H1 (cell line): Measurements from ENCODE around the gene PSMD13. TPM values are rescaled to one million over a fixed set of nuclear protein-coding genes. Genes with fewer than 3 reads are reported as not detected.

Experiments
- CREB1 ChIP-seq: IDR thresholded peaks from 2 replicates; pipeline ENCODE4 v1.6.1; 2012; ENCODE audit warnings: inconsistent platforms
- EGR1 ChIP-seq: IDR thresholded peaks from 2 replicates; pipeline ENCODE4 v1.6.1; 2011; ENCODE audit warnings: low read depth, low read length, borderline replicate concordance
- GABPA ChIP-seq: IDR thresholded peaks from 2 replicates; pipeline ENCODE4 v1.6.1; 2011; ENCODE audit warnings: mild to moderate bottlenecking, low read length, moderate library complexity, borderline replicate concordance; ENCODE audit not compliant: insufficient read depth
- HDAC2 ChIP-seq, 2 experiments: fragments of 300-600 bp in 1 of 2; sonication (generic) in 1 of 2; IDR thresholded peaks; 2 replicates each; pipeline ENCODE4 v1.6.1; 2011 to 2012; ENCODE audit warnings: low read depth in 2 of 2, low read length in 2 of 2, mild to moderate bottlenecking in 2 of 2, moderate library complexity in 2 of 2, borderline replicate concordance in 1 of 2, inconsistent platforms in 1 of 2
- KDM4A ChIP-seq: IDR thresholded peaks from one replicate; pipeline ENCODE4 v1.7.1; 2012; ENCODE audit warnings: low read depth, mild to moderate bottlenecking, moderate library complexity, low read length, inconsistent platforms; ENCODE audit not compliant: severe bottlenecking
- MAFK ChIP-seq: IDR thresholded peaks from 2 replicates; pipeline ENCODE4 v1.6.1; 2012; ENCODE audit warnings: low read depth, mild to moderate bottlenecking, improper control_type of control experiment, low read length
- MAX ChIP-seq: IDR thresholded peaks from 2 replicates; pipeline ENCODE4 v1.6.1; 2012; ENCODE audit warnings: inconsistent platforms
- NANOG ChIP-seq: IDR thresholded peaks from 2 replicates; pipeline ENCODE4 v1.6.1; 2011; ENCODE audit warnings: low read length, low read depth, mild to moderate bottlenecking, inconsistent platforms; ENCODE audit not compliant: insufficient read depth, poor library complexity, severe bottlenecking
- RBBP5 ChIP-seq: IDR thresholded peaks from 2 replicates; pipeline ENCODE4 v1.7.1; 2012; ENCODE audit warnings: low read depth, mild to moderate bottlenecking, inconsistent platforms, low read length, moderate library complexity, borderline replicate concordance
- RFX5 ChIP-seq: IDR thresholded peaks from 2 replicates; pipeline ENCODE4 v1.6.1; 2011; ENCODE audit warnings: low read depth, low read length, improper control_type of control experiment, borderline replicate concordance
- SIN3A ChIP-seq, 2 experiments: IDR thresholded peaks in 1 of 2; conservative IDR thresholded peaks in 1 of 2; 2 replicates each; pipeline ENCODE4 v1.6.1; 2011 to 2012; ENCODE audit warnings: low read length in 2 of 2, improper control_type of control experiment in 1 of 2, low read depth in 1 of 2, mild to moderate bottlenecking in 1 of 2
- SP4 ChIP-seq: IDR thresholded peaks from 2 replicates; pipeline ENCODE4 v1.6.1; 2012; ENCODE audit warnings: low read length, inconsistent platforms
- TAF1 ChIP-seq: IDR thresholded peaks from 2 replicates; pipeline ENCODE4 v1.6.1; 2011; ENCODE audit warnings: mild to moderate bottlenecking, low read depth, low read length
- TBP ChIP-seq: IDR thresholded peaks from 2 replicates; pipeline ENCODE4 v1.6.1; 2011; ENCODE audit warnings: low read depth, low read length, improper control_type of control experiment
- polyA plus RNA-seq, 7 experiments: library from polyadenylated mRNA; depleted of rRNA in 3 of 7; stranded (reverse) in 5 of 7; unstranded in 2 of 7; fragments of >200 nt in 5 of 7; fragments of 200-250 nt in 2 of 7; gene quantifications; 1 replicate in 5 of 7; 2 replicates in 1 of 7; 4 replicates in 1 of 7; pipeline versions ENCODE4 v1.2.1 to v1.2.3, GENCODE V29; 2011 to 2013; ENCODE audit warnings: missing spikeins in 2 of 7, mixed read lengths in 2 of 7
- total RNA-seq: library from RNA; stranded (reverse); fragmentation: NEBNext Ultra II Directional; extraction: Animal tissue kit (Norgen Biotek cat#: 25700); gene quantifications from 2 replicates; pipeline ENCODE4 v1.2.1, GENCODE V29; 2021

The PSMD13 gene
- total and polyA plus RNA-seq, 2 of the 8 experiments (the other 6 are each of a cell fraction or from before 2014, with no cell fraction given), result 121 to 141 TPM

DNA sequence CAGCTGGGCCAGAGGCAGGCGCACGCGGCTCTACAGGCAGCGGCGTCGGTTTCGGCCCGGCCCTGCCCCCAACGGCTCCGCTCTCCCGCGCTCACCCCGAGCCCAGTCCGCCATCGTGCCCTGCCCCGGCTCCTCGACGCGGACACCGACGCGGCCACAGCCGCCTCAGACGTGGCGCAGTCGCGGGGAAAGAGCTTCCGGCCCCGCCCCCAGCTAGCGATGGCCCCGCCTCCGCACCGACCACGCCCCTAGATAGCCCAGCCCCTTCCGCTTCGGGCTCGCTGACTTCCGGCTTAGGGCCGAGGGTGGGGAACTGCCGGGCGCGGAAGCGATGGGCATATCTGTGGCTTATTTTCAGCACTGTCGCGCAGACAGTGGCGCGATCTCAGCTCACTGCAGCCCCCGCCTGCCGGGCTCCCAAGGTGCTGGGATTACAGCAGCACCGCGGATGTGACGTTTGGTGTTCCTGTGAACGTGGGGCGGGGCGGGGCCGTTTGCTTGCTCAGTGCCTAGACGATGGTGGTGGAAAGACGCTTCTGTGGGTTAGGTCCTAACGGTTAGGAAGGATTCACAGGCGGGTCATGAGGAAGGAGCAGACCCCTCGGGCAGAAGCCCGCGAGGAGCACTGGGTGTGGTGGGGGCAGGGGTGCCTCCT, 29.4 kb upstream of the PSMD13 start, which contains the start of the genes BET1L and RIC8A (continued):
- TF ChIP-seq SIN3A (conservative IDR thresholded peaks at IDR 0.05 in 1 of 2, IDR thresholded peaks at IDR 0.05 in 1 of 2; ENCODE audit: low read depth in 1 of 2, low read length in 2 of 2) (0 out of 4 replicates have a peak, but pooled peaks have one; percentile 45 to 68), NANOG (peak; percentile 1), RBBP5 (0 out of 2 replicates have a peak, but pooled peaks have one; percentile 42), MAFK (no peak), TAF1 (peak; percentile 68), GABPA (peak; percentile 79; the same call in 1 of the 2 replicates), CREB1 (peak; percentile 67; the same call in 1 of the 2 replicates), HDAC2 (IDR thresholded peaks at IDR 0.05; ENCODE audit: borderline replicate concordance in 1 of 2, low read depth in 2 of 2, low read length in 2 of 2) (peak in 1 of 2 experiments; percentile 56; a peak in 2 of 4 replicates), SP4 (peak; percentile 57; the same call in 1 of the 2 replicates), EGR1 (no peak), MAX (peak; percentile 79), RFX5 (no peak), KDM4A (peak; percentile 78), TBP (peak; percentile 58; the same call in 1 of the 2 replicates)
